HepG2 (cell line): Measurements from ENCODE around the gene PLLP. TPM values are rescaled to one million over a fixed set of nuclear protein-coding genes. Genes with fewer than 3 reads are reported as not detected.

ENCODE experiments used
- CREB3 ChIP-seq: sonication (generic); formaldehyde crosslinking; IDR thresholded peaks from 2 replicates; pipeline ENCODE4 v1.5.0; 2020; ENCODE audit warnings: missing genetic modification reagents
- ESRRA ChIP-seq: sonication (generic); formaldehyde crosslinking; IDR thresholded peaks from 2 replicates; pipeline ENCODE4 v1.5.1; 2020; ENCODE audit warnings: mild to moderate bottlenecking, low read depth, missing genetic modification reagents
- MYNN ChIP-seq: sonication (generic); formaldehyde crosslinking; IDR thresholded peaks from 2 replicates; pipeline ENCODE4 v1.4.0; 2020; ENCODE audit warnings: mild to moderate bottlenecking, low read depth, missing genetic modification reagents
- NFE2L1 ChIP-seq: sonication (generic); formaldehyde crosslinking; IDR thresholded peaks from 2 replicates; pipeline ENCODE4 v1.4.0; 2020; ENCODE audit warnings: missing genetic modification reagents, mild to moderate bottlenecking, borderline replicate concordance
- NR3C1 ChIP-seq: sonication (generic); formaldehyde crosslinking; IDR thresholded peaks from 2 replicates; pipeline ENCODE4 v1.4.0; 2020; ENCODE audit warnings: missing genetic modification reagents
- STAT5B ChIP-seq: sonication (generic); formaldehyde crosslinking; IDR thresholded peaks from 2 replicates; pipeline ENCODE4 v1.4.0; 2020; ENCODE audit warnings: missing genetic modification reagents
- ZNF451 ChIP-seq: sonication (generic); formaldehyde crosslinking; IDR thresholded peaks from 2 replicates; pipeline ENCODE4 v1.5.0; 2020; ENCODE audit warnings: mild to moderate bottlenecking, missing genetic modification reagents
- polyA plus RNA-seq, 8 experiments: library from polyadenylated mRNA; depleted of rRNA in 3 of 8; stranded (reverse) in 7 of 8; unstranded in 1 of 8; fragments of >200 nt; fragmentation: Illumina TruSeq in 4 of 8; extraction: Trizol in 4 of 8; gene quantifications; 2 replicates each; pipeline versions ENCODE4 v1.2.1 to v1.2.3, GENCODE V29; 2011 to 2016; ENCODE audit warnings: low read depth in 4 of 8, missing spikeins in 1 of 8, mixed read lengths in 1 of 8; ENCODE audit not compliant: insufficient read depth in 1 of 8
- total RNA-seq, 5 experiments: library from RNA; depleted of rRNA; stranded (reverse); fragments of >200 nt; fragmentation: Illumina TruSeq; extraction: Trizol; gene quantifications; 2 replicates each; pipeline ENCODE4 v1.2.3, GENCODE V29; 2016; ENCODE audit warnings: low read depth in 1 of 5
- TF ChIP-seq, protein P1 (sequence below): sonication (generic); formaldehyde crosslinking; IDR thresholded peaks from 2 replicates; pipeline ENCODE4 v1.4.0; 2020; ENCODE audit warnings: mild to moderate bottlenecking, missing genetic modification reagents
- TF ChIP-seq, protein P2 (sequence below): sonication (generic); formaldehyde crosslinking; IDR thresholded peaks from 2 replicates; pipeline ENCODE4 v1.4.0; 2020; ENCODE audit warnings: mild to moderate bottlenecking, missing genetic modification reagents
- TF ChIP-seq, protein P3 (sequence below): sonication (generic); formaldehyde crosslinking; IDR thresholded peaks from 2 replicates; pipeline ENCODE4 v1.4.0; 2020; ENCODE audit warnings: missing genetic modification reagents

Gene PLLP
- total and polyA plus RNA-seq, 2 of the 13 experiments (the other 11 are each of a cell fraction or from before 2014, with no cell fraction given): 60.6 to 127 TPM

DNA sequence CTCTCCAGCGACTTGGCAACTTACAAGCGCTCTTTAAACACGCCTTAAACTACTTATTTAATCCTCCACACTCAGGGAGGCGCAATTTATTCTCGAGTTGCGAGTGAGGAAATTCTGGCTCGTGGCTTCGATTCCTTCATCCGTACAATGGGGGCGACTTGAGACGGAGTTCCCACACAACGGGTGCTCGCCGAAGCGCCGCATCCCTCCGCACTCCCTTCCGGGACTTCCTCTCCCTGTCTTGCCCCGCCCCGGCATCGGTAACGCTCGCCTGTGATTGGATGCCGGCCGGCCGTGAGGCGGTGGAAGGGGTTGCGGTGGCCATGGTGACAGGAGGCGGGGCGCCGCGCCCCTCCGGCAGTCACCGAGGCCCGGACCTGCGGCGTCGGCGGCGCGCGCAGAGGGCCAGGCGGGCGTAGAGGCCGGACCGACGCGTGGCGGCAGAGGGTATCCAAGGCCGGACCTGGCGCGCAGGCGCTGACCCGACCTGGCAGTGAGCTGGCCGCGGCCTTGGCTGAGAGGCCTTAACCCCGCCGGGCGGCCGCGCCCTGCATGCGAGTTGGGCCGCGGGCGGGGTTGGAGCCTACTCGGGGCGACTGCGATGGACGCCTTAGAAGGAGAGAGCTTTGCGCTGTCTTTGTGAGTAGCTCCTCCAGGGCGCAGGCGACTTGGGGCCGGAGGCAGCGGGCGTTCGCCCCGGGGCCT lies 39.6 kb downstream of the PLLP start, which contains the start of gene ARL2BP (continued):
- TF ChIP-seq, protein P1, sequence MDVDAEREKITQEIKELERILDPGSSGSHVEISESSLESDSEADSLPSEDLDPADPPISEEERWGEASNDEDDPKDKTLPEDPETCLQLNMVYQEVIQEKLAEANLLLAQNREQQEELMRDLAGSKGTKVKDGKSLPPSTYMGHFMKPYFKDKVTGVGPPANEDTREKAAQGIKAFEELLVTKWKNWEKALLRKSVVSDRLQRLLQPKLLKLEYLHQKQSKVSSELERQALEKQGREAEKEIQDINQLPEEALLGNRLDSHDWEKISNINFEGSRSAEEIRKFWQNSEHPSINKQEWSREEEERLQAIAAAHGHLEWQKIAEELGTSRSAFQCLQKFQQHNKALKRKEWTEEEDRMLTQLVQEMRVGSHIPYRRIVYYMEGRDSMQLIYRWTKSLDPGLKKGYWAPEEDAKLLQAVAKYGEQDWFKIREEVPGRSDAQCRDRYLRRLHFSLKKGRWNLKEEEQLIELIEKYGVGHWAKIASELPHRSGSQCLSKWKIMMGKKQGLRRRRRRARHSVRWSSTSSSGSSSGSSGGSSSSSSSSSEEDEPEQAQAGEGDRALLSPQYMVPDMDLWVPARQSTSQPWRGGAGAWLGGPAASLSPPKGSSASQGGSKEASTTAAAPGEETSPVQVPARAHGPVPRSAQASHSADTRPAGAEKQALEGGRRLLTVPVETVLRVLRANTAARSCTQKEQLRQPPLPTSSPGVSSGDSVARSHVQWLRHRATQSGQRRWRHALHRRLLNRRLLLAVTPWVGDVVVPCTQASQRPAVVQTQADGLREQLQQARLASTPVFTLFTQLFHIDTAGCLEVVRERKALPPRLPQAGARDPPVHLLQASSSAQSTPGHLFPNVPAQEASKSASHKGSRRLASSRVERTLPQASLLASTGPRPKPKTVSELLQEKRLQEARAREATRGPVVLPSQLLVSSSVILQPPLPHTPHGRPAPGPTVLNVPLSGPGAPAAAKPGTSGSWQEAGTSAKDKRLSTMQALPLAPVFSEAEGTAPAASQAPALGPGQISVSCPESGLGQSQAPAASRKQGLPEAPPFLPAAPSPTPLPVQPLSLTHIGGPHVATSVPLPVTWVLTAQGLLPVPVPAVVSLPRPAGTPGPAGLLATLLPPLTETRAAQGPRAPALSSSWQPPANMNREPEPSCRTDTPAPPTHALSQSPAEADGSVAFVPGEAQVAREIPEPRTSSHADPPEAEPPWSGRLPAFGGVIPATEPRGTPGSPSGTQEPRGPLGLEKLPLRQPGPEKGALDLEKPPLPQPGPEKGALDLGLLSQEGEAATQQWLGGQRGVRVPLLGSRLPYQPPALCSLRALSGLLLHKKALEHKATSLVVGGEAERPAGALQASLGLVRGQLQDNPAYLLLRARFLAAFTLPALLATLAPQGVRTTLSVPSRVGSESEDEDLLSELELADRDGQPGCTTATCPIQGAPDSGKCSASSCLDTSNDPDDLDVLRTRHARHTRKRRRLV (CRISPR knock-in tag): no peak; the same call in 1 of the 2 replicates
- peak; percentile 63; the same call in 1 of the 2 replicates for TF ChIP-seq MYNN (CRISPR knock-in tag)
- TF ChIP-seq NR3C1 (CRISPR knock-in tag): no peak
- TF ChIP-seq NFE2L1 (CRISPR knock-in tag): no peak; the same call in 1 of the 2 replicates
- no peak; the same call in 1 of the 2 replicates for TF ChIP-seq CREB3 (CRISPR knock-in tag)
- TF ChIP-seq, protein P2, sequence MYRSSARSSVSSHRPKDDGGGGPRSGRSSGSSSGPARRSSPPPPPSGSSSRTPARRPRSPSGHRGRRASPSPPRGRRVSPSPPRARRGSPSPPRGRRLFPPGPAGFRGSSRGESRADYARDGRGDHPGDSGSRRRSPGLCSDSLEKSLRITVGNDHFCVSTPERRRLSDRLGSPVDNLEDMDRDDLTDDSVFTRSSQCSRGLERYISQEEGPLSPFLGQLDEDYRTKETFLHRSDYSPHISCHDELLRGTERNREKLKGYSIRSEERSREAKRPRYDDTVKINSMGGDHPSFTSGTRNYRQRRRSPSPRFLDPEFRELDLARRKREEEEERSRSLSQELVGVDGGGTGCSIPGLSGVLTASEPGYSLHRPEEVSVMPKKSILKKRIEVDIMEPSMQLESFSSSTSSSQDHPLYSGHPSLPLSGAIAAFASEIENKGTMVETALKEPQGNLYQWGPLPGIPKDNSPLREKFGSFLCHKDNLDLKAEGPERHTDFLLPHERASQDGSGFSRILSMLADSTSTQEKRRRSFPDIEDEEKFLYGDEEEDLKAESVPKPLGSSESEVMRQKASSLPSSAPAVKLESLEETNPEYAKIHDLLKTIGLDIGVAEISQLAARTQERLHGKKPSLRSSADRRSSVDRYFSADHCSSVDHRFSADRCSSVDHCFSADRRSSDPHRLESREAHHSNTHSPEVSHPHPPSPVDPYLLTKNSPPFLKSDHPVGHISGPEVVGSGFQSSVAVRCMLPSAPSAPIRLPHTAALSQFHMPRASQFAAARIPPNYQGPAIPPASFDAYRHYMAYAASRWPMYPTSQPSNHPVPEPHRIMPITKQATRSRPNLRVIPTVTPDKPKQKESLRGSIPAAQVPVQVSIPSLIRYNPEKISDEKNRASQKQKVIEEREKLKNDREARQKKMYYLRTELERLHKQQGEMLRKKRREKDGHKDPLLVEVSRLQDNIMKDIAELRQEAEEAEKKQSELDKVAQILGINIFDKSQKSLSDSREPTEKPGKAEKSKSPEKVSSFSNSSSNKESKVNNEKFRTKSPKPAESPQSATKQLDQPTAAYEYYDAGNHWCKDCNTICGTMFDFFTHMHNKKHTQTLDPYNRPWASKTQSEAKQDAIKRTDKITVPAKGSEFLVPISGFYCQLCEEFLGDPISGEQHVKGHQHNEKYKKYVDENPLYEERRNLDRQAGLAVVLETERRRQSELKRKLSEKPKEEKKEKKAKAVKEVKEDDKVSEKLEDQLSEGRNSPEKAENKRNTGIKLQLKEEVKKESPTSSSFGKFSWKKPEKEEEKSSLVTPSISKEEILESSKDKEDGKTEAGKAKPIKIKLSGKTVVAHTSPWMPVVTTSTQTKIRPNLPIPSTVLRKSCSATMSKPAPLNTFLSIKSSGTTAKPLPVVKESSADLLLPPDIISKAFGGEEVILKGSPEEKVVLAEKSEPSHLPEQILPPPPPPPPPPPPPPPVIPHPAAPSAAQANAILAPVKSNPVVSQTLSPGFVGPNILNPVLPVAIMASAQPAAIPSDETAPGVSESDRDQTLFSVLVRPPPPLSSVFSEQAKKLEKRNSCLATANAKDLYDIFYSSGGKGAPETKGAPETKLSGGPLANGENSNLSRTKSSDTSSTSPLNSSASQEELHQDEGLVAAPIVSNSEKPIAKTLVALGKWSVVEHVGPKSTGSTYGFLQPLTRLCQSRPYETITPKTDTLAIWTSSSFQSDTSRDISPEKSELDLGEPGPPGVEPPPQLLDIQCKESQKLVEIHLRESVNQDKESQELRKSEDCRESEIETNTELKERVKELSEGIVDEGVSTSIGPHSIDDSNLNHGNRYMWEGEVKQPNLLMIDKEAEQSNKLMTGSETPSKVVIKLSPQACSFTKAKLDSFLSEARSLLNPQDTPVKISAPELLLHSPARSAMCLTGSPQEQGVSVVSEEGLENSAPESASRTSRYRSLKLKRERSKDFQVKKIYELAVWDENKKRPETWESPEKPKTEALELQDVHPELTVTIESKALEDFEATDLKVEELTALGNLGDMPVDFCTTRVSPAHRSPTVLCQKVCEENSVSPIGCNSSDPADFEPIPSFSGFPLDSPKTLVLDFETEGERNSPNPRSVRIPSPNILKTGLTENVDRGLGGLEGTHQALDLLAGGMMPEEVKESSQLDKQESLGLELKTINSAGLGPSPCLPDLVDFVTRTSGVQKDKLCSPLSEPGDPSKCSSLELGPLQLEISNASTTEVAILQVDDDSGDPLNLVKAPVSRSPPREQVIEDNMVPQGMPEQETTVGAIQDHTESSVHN (CRISPR knock-in tag): peak; percentile 67; the same call in 1 of the 2 replicates
- TF ChIP-seq, protein P3, sequence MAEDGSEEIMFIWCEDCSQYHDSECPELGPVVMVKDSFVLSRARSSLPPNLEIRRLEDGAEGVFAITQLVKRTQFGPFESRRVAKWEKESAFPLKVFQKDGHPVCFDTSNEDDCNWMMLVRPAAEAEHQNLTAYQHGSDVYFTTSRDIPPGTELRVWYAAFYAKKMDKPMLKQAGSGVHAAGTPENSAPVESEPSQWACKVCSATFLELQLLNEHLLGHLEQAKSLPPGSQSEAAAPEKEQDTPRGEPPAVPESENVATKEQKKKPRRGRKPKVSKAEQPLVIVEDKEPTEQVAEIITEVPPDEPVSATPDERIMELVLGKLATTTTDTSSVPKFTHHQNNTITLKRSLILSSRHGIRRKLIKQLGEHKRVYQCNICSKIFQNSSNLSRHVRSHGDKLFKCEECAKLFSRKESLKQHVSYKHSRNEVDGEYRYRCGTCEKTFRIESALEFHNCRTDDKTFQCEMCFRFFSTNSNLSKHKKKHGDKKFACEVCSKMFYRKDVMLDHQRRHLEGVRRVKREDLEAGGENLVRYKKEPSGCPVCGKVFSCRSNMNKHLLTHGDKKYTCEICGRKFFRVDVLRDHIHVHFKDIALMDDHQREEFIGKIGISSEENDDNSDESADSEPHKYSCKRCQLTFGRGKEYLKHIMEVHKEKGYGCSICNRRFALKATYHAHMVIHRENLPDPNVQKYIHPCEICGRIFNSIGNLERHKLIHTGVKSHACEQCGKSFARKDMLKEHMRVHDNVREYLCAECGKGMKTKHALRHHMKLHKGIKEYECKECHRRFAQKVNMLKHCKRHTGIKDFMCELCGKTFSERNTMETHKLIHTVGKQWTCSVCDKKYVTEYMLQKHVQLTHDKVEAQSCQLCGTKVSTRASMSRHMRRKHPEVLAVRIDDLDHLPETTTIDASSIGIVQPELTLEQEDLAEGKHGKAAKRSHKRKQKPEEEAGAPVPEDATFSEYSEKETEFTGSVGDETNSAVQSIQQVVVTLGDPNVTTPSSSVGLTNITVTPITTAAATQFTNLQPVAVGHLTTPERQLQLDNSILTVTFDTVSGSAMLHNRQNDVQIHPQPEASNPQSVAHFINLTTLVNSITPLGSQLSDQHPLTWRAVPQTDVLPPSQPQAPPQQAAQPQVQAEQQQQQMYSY (CRISPR knock-in tag): peak; percentile 94
- 0 out of 2 replicates have a peak, but pooled peaks have one; percentile 64 for TF ChIP-seq STAT5B (CRISPR knock-in tag)
- TF ChIP-seq ESRRA (CRISPR knock-in tag): peak; percentile 76
- no peak for TF ChIP-seq ZNF451
